Measurements from ENCODE around the gene ETNPPL.

- TF ChIP-seq CTCF (IDR thresholded peaks at IDR 0.05) (no peak), EZH2 (IDR thresholded peaks at IDR 0.05) (no peak)
These were observed 14.5 kb upstream of the ETNPPL start for GRCh38 chr4:108777388-108777787.

All from neural progenitor cell (in vitro differentiated cells).